Measurements from ENCODE around the gene MAP2K6. TPM values are rescaled to one million over a fixed set of nuclear protein-coding genes. Genes with fewer than 3 reads are reported as not detected.

Gene MAP2K6
- total and polyA plus RNA-seq, 10 of the 15 experiments (the other 5 are each of a cell fraction or from before 2014, with no cell fraction given), result 15.6 to 70.3 (median 22.9) TPM

GRCh38 chr17:69434164-69434579 lies 19.7 kb downstream of the MAP2K6 start (continued):
- TF ChIP-seq ZBTB4 (CRISPR knock-in tag; IDR thresholded peaks at IDR 0.05) (no peak), E2F4 (IDR thresholded peaks at IDR 0.05; ENCODE audit: low read depth, low read length) (no peak), RELA (IDR thresholded peaks at IDR 0.05; ENCODE audit: borderline replicate concordance, partially characterized antibody) (no peak), NBN (IDR thresholded peaks at IDR 0.05) (no peak), CBX5 (IDR thresholded peaks at IDR 0.05; ENCODE audit: low read depth) (no peak), ZSCAN29 (IDR thresholded peaks at IDR 0.05) (no peak), ASH2L (IDR thresholded peaks at IDR 0.05; ENCODE audit: borderline replicate concordance, low read depth) (no peak), SPI1 (IDR thresholded peaks at IDR 0.05; ENCODE audit: borderline replicate concordance, insufficient read depth, low read depth, low read length) (no peak), ATF7 (IDR thresholded peaks at IDR 0.05; ENCODE audit: low read depth) (no peak), MXI1 (IDR thresholded peaks at IDR 0.05; ENCODE audit: low read depth, low read length) (no peak), FOXM1 (IDR thresholded peaks at IDR 0.05; ENCODE audit: low read depth, low read length) (no peak), PKNOX1 (IDR thresholded peaks at IDR 0.05) (no peak), MYC (IDR thresholded peaks at IDR 0.05; ENCODE audit: insufficient read depth, insufficient read length, insufficient replicate concordance, low read length, severe bottlenecking) (no peak)
